PFSK-1 (cell line): ENCODE measurements around the gene EPS15.

Source experiments
- FOXP2 ChIP-seq: optimal IDR thresholded peaks from 2 replicates; pipeline ENCODE3; 2011; ENCODE audit warnings: borderline replicate concordance, control low read depth, inconsistent platforms; ENCODE audit not compliant: insufficient read depth; ENCODE audit errors: extremely low read length, extremely low read depth
- POLR2AphosphoS5 ChIP-seq: IDR thresholded peaks from 2 replicates; pipeline ENCODE4 v1.6.1; 2012; ENCODE audit warnings: low read depth, mild to moderate bottlenecking, control low read depth, low read length, moderate library complexity
- REST ChIP-seq, 2 experiments: IDR thresholded peaks; 2 replicates each; pipeline versions ENCODE4 v1.6.1 to v1.8.0; 2011 to 2012; ENCODE audit warnings: low read depth in 2 of 2, low read length in 2 of 2, control low read depth in 1 of 2, inconsistent platforms in 1 of 2, mild to moderate bottlenecking in 1 of 2, moderate library complexity in 1 of 2; ENCODE audit not compliant: insufficient read depth in 1 of 2
- SIN3A ChIP-seq: IDR thresholded peaks from 2 replicates; pipeline ENCODE4 v1.6.1; 2012; ENCODE audit warnings: mild to moderate bottlenecking, low read length, moderate library complexity, borderline replicate concordance; ENCODE audit not compliant: insufficient read depth
- TAF1 ChIP-seq: IDR thresholded peaks from 2 replicates; pipeline ENCODE4 v1.6.1; 2012; ENCODE audit warnings: low read length, control low read depth, borderline replicate concordance; ENCODE audit not compliant: insufficient read depth

EPS15 gene

GRCh38 chr1:51312718-51313117 lies 206.3 kb downstream of the EPS15 start:
- TF ChIP-seq POLR2AphosphoS5 = no peak
- no peak for TF ChIP-seq SIN3A
- TF ChIP-seq FOXP2 = no peak
- no peak for TF ChIP-seq TAF1
- no peak for TF ChIP-seq REST (IDR thresholded peaks at IDR 0.05; ENCODE audit: insufficient read depth in 1 of 2, low read depth in 2 of 2, low read length in 2 of 2)

- TF ChIP-seq POLR2AphosphoS5 = no peak
- no peak for TF ChIP-seq FOXP2
- TF ChIP-seq REST (IDR thresholded peaks at IDR 0.05; ENCODE audit: insufficient read depth in 1 of 2, low read depth in 2 of 2, low read length in 2 of 2) = no peak
These were observed 207.2 kb downstream of the EPS15 start for GRCh38 chr1:51311826-51312225.

- TF ChIP-seq REST (IDR thresholded peaks at IDR 0.05; ENCODE audit: insufficient read depth in 1 of 2, low read depth in 2 of 2, low read length in 2 of 2) = no peak
- TF ChIP-seq FOXP2 = peak; percentile 62
These were observed 208.0 kb downstream of the EPS15 start for GRCh38 chr1:51310871-51311613.

GRCh38 chr1:51309291-51309690 lies 209.8 kb downstream of the EPS15 start:
- TF ChIP-seq SIN3A (no peak), POLR2AphosphoS5 (no peak), REST (IDR thresholded peaks at IDR 0.05; ENCODE audit: insufficient read depth in 1 of 2, low read depth in 2 of 2, low read length in 2 of 2) (no peak), FOXP2 (no peak), TAF1 (no peak)

- TF ChIP-seq POLR2AphosphoS5 (no peak), REST (IDR thresholded peaks at IDR 0.05; ENCODE audit: insufficient read depth in 1 of 2, low read depth in 2 of 2, low read length in 2 of 2) (no peak), TAF1 (no peak), SIN3A (no peak), FOXP2 (no peak)
These were observed 210.4 kb downstream of the EPS15 start for GRCh38 chr1:51308636-51309035.
